GM12878 (cell line): Measurements from ENCODE around the gene KCNJ16.

Experiments used
- ATF7 ChIP-seq: fragments of 450-650 bp; IDR thresholded peaks from 2 replicates; pipeline ENCODE4 v1.6.1; 2016; ENCODE audit warnings: low read depth, mild to moderate bottlenecking
- CEBPB ChIP-seq, 2 experiments: fragments of 150-350 bp in 1 of 2; IDR thresholded peaks; 2 replicates each; pipeline ENCODE4 v1.6.1; 2012 to 2014; ENCODE audit warnings: low read depth in 2 of 2, low read length in 2 of 2, borderline replicate concordance in 1 of 2, inconsistent platforms in 1 of 2
- CREM ChIP-seq: IDR thresholded peaks from 2 replicates; pipeline ENCODE4 v1.6.1; 2014; ENCODE audit warnings: antibody characterized with exemption, low read depth
- CTCF ChIP-seq, 3 experiments: IDR thresholded peaks in 2 of 3; conservative IDR thresholded peaks in 1 of 3; 2 replicates each; pipeline ENCODE4 v1.5.1; 2011; ENCODE audit warnings: low read depth in 3 of 3, low read length in 3 of 3, mild to moderate bottlenecking in 3 of 3, control low read depth in 2 of 3, moderate library complexity in 2 of 3, inconsistent platforms in 1 of 3, mixed read lengths in 1 of 3; ENCODE audit not compliant: control insufficient read depth in 2 of 3, insufficient read depth in 1 of 3; ENCODE audit errors: extremely low read depth in 1 of 3
- EP300 ChIP-seq, 2 experiments: fragments of 150-350 bp in 1 of 2; IDR thresholded peaks; 2 replicates each; pipeline ENCODE4 v1.6.1; 2011 to 2012; ENCODE audit warnings: low read depth in 2 of 2, low read length in 2 of 2, borderline replicate concordance in 1 of 2, improper control_type of control experiment in 1 of 2, inconsistent platforms in 1 of 2; ENCODE audit not compliant: control insufficient read depth in 1 of 2
- FOXK2 ChIP-seq: fragments of 450-650 bp; IDR thresholded peaks from 2 replicates; pipeline ENCODE4 v1.6.1; 2017; ENCODE audit warnings: mild to moderate bottlenecking, moderate library complexity
- FOXM1 ChIP-seq: IDR thresholded peaks from 2 replicates; pipeline ENCODE4 v1.6.1; 2012; ENCODE audit warnings: low read depth, mild to moderate bottlenecking, inconsistent platforms, low read length, moderate library complexity
- MXI1 ChIP-seq: fragments of 150-350 bp; IDR thresholded peaks from 2 replicates; pipeline ENCODE4 v1.6.1; 2011; ENCODE audit warnings: low read depth, mild to moderate bottlenecking, inconsistent platforms, low read length, improper control_type of control experiment
- RAD51 ChIP-seq: fragments of 450-650 bp; IDR thresholded peaks from 2 replicates; pipeline ENCODE4 v1.6.1; 2016; ENCODE audit warnings: moderate library complexity, mild to moderate bottlenecking, inconsistent platforms
- SMAD5 ChIP-seq: IDR thresholded peaks from 2 replicates; pipeline ENCODE4 v1.6.1; 2016; ENCODE audit warnings: antibody characterized with exemption, low read depth
- SP1 ChIP-seq: IDR thresholded peaks from one replicate; pipeline ENCODE4 v1.6.1; 2011; ENCODE audit warnings: low read depth, low read length
- STAT3 ChIP-seq: IDR thresholded peaks from 2 replicates; pipeline ENCODE4 v1.6.1; 2011; ENCODE audit warnings: low read depth, low read length, improper control_type of control experiment
- ZNF217 ChIP-seq: fragments of 450-650 bp; IDR thresholded peaks from 2 replicates; pipeline ENCODE4 v1.6.1; 2017; ENCODE audit warnings: antibody characterized with exemption, mild to moderate bottlenecking
- TF ChIP-seq, protein P1 (sequence below): fragments of 450-650 bp; IDR thresholded peaks from 2 replicates; pipeline ENCODE4 v1.6.1; 2017; ENCODE audit warnings: antibody characterized with exemption, mild to moderate bottlenecking, moderate library complexity

- TF ChIP-seq STAT3 (no peak), MXI1 (no peak), CTCF (IDR thresholded peaks at IDR 0.05 in 2 of 3, conservative IDR thresholded peaks at IDR 0.05 in 1 of 3; ENCODE audit: control insufficient read depth in 2 of 3, extremely low read depth in 1 of 3, insufficient read depth in 1 of 3, low read depth in 3 of 3, low read length in 3 of 3) (no peak), FOXM1 (no peak), EP300 (IDR thresholded peaks at IDR 0.05; ENCODE audit: borderline replicate concordance in 1 of 2, control insufficient read depth in 1 of 2, low read depth in 2 of 2, low read length in 2 of 2) (no peak), CREM (no peak), FOXK2 (no peak), SMAD5 (no peak), SP1 (no peak), CEBPB (IDR thresholded peaks at IDR 0.05; ENCODE audit: borderline replicate concordance in 1 of 2, low read depth in 2 of 2, low read length in 2 of 2) (no peak), ZNF217 (no peak), ATF7 (no peak), RAD51 (no peak)
- TF ChIP-seq, protein P1, sequence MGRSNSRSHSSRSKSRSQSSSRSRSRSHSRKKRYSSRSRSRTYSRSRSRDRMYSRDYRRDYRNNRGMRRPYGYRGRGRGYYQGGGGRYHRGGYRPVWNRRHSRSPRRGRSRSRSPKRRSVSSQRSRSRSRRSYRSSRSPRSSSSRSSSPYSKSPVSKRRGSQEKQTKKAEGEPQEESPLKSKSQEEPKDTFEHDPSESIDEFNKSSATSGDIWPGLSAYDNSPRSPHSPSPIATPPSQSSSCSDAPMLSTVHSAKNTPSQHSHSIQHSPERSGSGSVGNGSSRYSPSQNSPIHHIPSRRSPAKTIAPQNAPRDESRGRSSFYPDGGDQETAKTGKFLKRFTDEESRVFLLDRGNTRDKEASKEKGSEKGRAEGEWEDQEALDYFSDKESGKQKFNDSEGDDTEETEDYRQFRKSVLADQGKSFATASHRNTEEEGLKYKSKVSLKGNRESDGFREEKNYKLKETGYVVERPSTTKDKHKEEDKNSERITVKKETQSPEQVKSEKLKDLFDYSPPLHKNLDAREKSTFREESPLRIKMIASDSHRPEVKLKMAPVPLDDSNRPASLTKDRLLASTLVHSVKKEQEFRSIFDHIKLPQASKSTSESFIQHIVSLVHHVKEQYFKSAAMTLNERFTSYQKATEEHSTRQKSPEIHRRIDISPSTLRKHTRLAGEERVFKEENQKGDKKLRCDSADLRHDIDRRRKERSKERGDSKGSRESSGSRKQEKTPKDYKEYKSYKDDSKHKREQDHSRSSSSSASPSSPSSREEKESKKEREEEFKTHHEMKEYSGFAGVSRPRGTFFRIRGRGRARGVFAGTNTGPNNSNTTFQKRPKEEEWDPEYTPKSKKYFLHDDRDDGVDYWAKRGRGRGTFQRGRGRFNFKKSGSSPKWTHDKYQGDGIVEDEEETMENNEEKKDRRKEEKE: no peak
These were observed 11.5 kb downstream of the KCNJ16 start for GRCh38 chr17:70086516-70086915.
